Gastroesophageal sphincter (tissue), 4 donors: ENCODE measurements around the gene STAT5A. TPM values are rescaled to one million over a fixed set of nuclear protein-coding genes. Genes with fewer than 3 reads are reported as not detected.
A peak's percentile ranks its signal among the peaks of the same experiment; 100 is the strongest.
"Not testable (repeated sequence)": the region's sequence is repeated elsewhere in the genome, so short reads cannot be mapped to it uniquely, and the experiment has no call there.

ENCODE experiments used
- ATAC-seq: fragments of 150-250 bp; one replicate; pipeline ENCODE4 v1.9.1; 2016; ENCODE audit warnings: mild to moderate bottlenecking, moderate library complexity
- H3K27ac ChIP-seq, 4 donors: fragments of 200-600 bp; sonication (generic) in 3 of 4; 1 replicate in 3 of 4; 2 replicates in 1 of 4; pipeline ENCODE4 v1.5.1; 2016 to 2019
- H3K27me3 ChIP-seq: fragments of 200-600 bp; sonication (generic); one replicate; pipeline ENCODE4 v1.5.1; 2019
- H3K36me3 ChIP-seq, 2 donors: fragments of 200-600 bp; sonication (generic); one replicate each; pipeline ENCODE4 v1.5.1; 2019; ENCODE audit warnings: control low read depth in 1 of 2
- H3K4me1 ChIP-seq, 3 donors: fragments of 200-600 bp; sonication (generic); 1 replicate in 2 of 3; 2 replicates in 1 of 3; pipeline ENCODE4 v1.5.1; 2016 to 2019; ENCODE audit warnings: control low read depth in 2 of 3
- H3K4me3 ChIP-seq, 2 donors: fragments of 200-600 bp; sonication (generic); one replicate each; pipeline ENCODE4 v1.5.1; 2019; ENCODE audit warnings: mild to moderate bottlenecking in 1 of 2, moderate library complexity in 1 of 2
- H3K9me3 ChIP-seq, 3 donors: fragments of 200-600 bp; sonication (generic); one replicate each; pipeline ENCODE4 v1.5.1; 2017 to 2019; ENCODE audit warnings: control low read depth in 2 of 3
- CTCF ChIP-seq, 4 experiments: fragments of 200-600 bp in 2 of 4; fragments of 450-650 bp in 2 of 4; sonication (generic) in 1 of 4; IDR thresholded peaks; one replicate each; pipeline ENCODE4 v1.5.1; 2017 to 2019; ENCODE audit warnings: antibody characterized with exemption in 4 of 4, mild to moderate bottlenecking in 2 of 4, moderate library complexity in 2 of 4
- EP300 ChIP-seq: sonication (generic); formaldehyde crosslinking; IDR thresholded peaks from one replicate; pipeline ENCODE4 v1.6.1; 2017; ENCODE audit warnings: antibody characterized with exemption, mild to moderate bottlenecking
- POLR2A ChIP-seq, 2 donors: fragments of 450-650 bp; IDR thresholded peaks; one replicate each; pipeline ENCODE4 v1.6.1; 2017; ENCODE audit warnings: antibody characterized with exemption in 2 of 2, mild to moderate bottlenecking in 2 of 2, moderate library complexity in 1 of 2
- POLR2AphosphoS5 ChIP-seq: sonication (generic); formaldehyde crosslinking; IDR thresholded peaks from one replicate; pipeline ENCODE4 v1.6.1; 2017; ENCODE audit warnings: antibody characterized with exemption
- WGBS, 2 donors: methylation state at CpG; one replicate each; pipeline ENCODE4 v1.1.5; 2018; ENCODE audit warnings: low coverage in 1 of 2; 5-methylcytosine and 5-hydroxymethylcytosine counted together
- total RNA-seq, 4 donors: library from RNA; depleted of rRNA; stranded (reverse); fragments of >200 nt; gene quantifications; one replicate each; pipeline ENCODE4 v1.1.0, GENCODE V29; 2016

Gene STAT5A
- total RNA-seq, 4 donors from 2014 or later: 61.8 to 80.8 (median 71.4) TPM

DNA sequence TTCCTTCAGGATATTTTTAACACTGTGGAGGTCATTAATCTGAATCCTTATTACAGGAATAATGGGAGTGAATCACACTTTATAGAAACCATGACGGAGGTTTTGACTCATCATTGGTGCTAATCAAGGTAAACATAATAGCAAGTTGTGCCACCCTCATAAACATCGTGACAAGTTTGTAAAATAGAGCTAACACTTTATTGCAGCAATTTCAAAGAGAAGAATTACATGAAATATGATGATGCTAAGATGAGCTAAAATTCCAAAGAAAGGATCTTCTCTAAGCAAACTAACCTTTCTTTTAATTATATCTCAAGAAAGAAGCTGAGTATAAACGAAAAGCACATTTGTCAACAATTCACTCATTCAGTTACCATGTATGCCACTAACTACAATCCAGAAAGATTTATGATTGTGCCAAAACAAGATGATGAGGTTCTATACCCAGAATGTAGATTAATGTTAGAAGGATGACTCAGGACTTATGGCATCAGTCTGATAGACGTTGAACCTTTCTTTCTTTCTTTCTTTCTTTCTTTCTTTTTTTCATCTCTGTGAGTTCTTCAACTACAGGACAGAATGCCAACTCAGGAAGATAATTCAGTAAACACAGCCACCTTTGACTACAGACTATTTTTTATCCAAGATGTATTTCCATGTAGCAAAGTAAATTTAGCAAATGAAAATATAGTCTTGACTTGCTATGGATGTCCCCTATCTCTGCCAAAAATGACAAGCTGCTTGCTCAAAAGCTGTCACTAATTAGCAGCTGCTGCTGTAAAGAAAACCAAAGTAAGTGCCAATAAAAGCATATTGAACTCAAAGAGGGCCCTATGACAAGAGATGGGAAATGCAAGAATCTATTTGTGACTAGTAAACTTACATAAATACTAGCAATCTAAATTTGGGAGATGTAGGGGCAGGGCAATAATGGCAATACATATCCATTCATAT, 35.4 kb upstream of the STAT5A start:
- Histone ChIP-seq H3K27ac (peak overlapping the region in 3 of 4 donors; percentile 2 to 44 (median 9)), H3K27me3 (no peaks in the 10 kb centered on the region), H3K36me3 (no peaks in the 10 kb centered on the region), H3K9me3 (no peaks in the 10 kb centered on the region), H3K4me1 (peaks cover 5 to 72% (median 12%) of the 10 kb centered on the region in 3 donors), H3K4me3 (no peak overlapping the region)
- 25 to 33% methylated on average over 4 of the region's 4 CpGs for WGBS, 2 donors
- ATAC-seq: no peak
- peak; percentile 88 for TF ChIP-seq POLR2AphosphoS5
- TF ChIP-seq POLR2A (IDR thresholded peaks at IDR 0.05): no peak

DNA sequence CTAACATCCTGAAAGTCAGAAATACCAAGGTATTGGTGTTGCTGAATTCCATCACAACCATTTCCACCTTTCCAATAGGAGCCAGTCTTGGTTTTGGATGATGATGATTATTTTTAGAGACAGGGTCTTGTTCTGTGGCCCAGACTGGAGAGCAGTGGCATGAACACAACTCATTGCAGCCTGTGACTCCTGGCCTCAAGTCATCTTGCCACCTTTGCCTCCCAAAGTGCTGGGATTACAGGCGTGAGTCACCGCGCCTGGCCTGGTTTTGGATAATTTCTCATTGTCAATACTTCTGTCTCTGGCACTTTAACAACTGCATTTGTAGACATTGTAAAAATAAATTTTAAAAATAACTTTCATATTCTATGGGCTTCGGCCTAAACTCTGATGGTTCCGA, 34.7 kb upstream of the STAT5A start:
- Histone ChIP-seq H3K9me3 (no peaks in the 10 kb centered on the region), H3K4me1 (peaks cover 5 to 65% (median 10%) of the 10 kb centered on the region in 3 donors), H3K27ac (no peak overlapping the region), H3K27me3 (no peaks in the 10 kb centered on the region), H3K4me3 (no peak overlapping the region), H3K36me3 (no peaks in the 10 kb centered on the region)
- no peak for ATAC-seq
- WGBS, 2 donors: 88 to 98% methylated on average over 5 of the region's 5 CpGs
- TF ChIP-seq CTCF (IDR thresholded peaks at IDR 0.05): no peak
- TF ChIP-seq EP300: no peak
- no peak for TF ChIP-seq POLR2A (IDR thresholded peaks at IDR 0.05)
- TF ChIP-seq POLR2AphosphoS5: peak; percentile 26

- no peak for TF ChIP-seq POLR2A (IDR thresholded peaks at IDR 0.05)
- no peak for TF ChIP-seq CTCF (IDR thresholded peaks at IDR 0.05)
- no peak for TF ChIP-seq EP300
- no peak for TF ChIP-seq POLR2AphosphoS5
- no peaks in the 10 kb centered on the region for H3K27me3 ChIP-seq
- H3K9me3 ChIP-seq: no peaks in the 10 kb centered on the region
- peaks cover 0 to 48% (median 0%) of the 10 kb centered on the region in 3 donors for H3K4me1 ChIP-seq
- WGBS, 2 donors: 85 to 87% methylated on average over 7 to 8 of the region's 8 CpGs
- H3K4me3 ChIP-seq: no peak overlapping the region
- no peak for ATAC-seq
- no peak overlapping the region for H3K27ac ChIP-seq
- H3K36me3 ChIP-seq: no peaks in the 10 kb centered on the region
These were observed 32.9 kb upstream of the STAT5A start for GRCh38 chr17:42255445-42255844.

- no peak overlapping the region for H3K27ac ChIP-seq
- 83 to 94% methylated on average over 6 of the region's 6 CpGs for WGBS, 2 donors
These were observed 28.0 kb upstream of the STAT5A start for GRCh38 chr17:42260318-42260717.

DNA sequence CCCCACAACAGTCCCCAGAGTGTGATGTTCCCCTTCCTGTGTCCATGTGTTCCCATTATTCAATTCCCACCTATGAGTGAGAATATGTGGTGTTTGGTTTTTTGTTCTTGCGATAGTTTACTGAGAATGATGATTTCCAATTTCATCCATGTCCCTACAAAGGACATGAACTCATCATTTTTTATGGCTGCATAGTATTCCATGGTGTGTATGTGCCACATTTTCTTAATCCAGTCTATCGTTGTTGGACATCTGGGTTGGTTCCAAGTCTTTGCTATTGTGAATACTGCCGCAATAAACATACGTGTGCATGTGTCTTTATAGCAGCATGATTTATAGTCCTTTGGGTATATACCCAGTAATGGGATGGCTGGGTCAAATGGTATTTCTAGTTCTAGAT, 23.9 kb upstream of the STAT5A start:
- H3K4me1 ChIP-seq: peaks cover 0 to 15% (median 0%) of the 10 kb centered on the region in 3 donors
- not testable (repeated sequence) for H3K4me3 ChIP-seq, ATAC-seq, H3K27me3 ChIP-seq, H3K9me3 ChIP-seq, H3K36me3 ChIP-seq, H3K27ac ChIP-seq
- WGBS, 2 donors: no CpG with 5 or more reads among the region's 4 CpGs

More at GRCh38 chr17:42260318-42260717, 28.0 kb upstream of the STAT5A start:
- no peaks in the 10 kb centered on the region for H3K27me3 ChIP-seq
- no peaks in the 10 kb centered on the region for H3K36me3 ChIP-seq
- no peaks in the 10 kb centered on the region for H3K9me3 ChIP-seq
- no peak for TF ChIP-seq CTCF (IDR thresholded peaks at IDR 0.05)
- no peak for TF ChIP-seq POLR2AphosphoS5
- no peak for TF ChIP-seq POLR2A (IDR thresholded peaks at IDR 0.05)
- TF ChIP-seq EP300: no peak
- H3K4me3 ChIP-seq: no peak overlapping the region
- no peak for ATAC-seq
- peaks cover 0 to 6% (median 0%) of the 10 kb centered on the region in 3 donors for H3K4me1 ChIP-seq

DNA sequence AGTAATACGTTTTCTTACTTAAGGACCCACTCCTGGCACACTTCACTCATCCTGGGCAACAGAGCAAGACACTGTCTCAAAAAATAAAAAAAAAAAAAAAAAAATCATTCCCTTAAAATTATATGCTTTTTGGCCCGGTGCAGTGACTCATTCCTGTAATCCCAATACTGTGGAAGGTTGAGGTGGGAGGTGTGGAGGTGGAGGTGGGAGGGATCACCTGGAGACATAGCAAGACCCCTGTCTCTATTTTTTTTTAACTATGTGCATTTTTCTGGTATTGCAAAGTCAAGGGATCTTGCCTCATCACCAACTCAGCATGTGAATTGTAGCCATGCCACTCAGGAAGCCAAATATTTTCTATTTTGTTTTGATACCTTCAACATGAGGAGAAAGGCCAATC, 21.8 kb upstream of the STAT5A start:
- Histone ChIP-seq H3K27ac (no peak overlapping the region), H3K36me3 (no peaks in the 10 kb centered on the region), H3K9me3 (no peaks in the 10 kb centered on the region), H3K4me3 (no peak overlapping the region), H3K27me3 (no peaks in the 10 kb centered on the region), H3K4me1 (peaks cover 0 to 36% (median 0%) of the 10 kb centered on the region in 3 donors)
- ATAC-seq: no peak
- WGBS, 2 donors: 71 to 82% methylated on average over 2 of the region's 2 CpGs
- TF ChIP-seq CTCF (IDR thresholded peaks at IDR 0.05) (no peak), POLR2AphosphoS5 (no peak), POLR2A (IDR thresholded peaks at IDR 0.05) (no peak), EP300 (no peak)
